ENCODE results near the gene DEPDC5. TPM values are rescaled to one million over a fixed set of nuclear protein-coding genes. Genes with fewer than 3 reads are reported as not detected.

The DEPDC5 gene
- total RNA-seq, 1 donor from 2014 or later: 16.7 TPM

DNA sequence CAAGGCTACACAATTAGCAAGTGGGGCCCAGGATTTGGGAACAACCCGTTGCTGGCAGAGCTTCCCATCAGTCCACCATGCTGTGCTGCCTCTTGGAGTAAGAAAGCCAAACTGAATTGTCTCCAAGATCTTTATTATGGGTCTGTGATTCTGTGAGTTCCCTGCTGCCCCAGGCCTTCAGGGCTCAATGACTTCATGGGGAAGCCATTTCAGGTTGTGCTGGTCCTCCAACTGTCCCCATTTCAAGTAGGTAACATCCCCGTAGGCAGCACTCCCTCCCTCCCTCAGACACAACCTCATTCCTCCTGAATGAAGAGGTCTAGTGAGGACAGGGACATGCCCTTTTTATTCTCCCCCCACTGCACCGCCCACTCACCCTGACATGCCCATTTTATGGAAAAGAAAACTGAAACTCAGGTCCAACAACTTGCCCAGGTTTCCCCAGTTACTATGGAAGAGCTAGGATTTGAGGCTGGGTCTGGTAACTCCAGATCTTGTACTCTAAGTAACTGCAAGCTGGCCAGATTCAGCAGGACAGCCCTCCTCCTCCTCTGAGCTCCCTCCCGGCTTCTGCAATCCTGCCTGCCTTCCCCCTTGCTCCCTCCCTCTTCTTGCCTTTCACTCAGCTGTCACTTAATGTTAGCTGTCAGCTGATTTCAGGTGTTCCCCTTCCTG lies 182.3 kb downstream of the DEPDC5 start:
- intact Hi-C loops (cut with micrococcal nuclease): no loop called here
- DNase-seq (no peak), ATAC-seq (no peak)

- intact Hi-C loops (cut with micrococcal nuclease): no loop called here
- no peak for ATAC-seq
- DNase-seq: no peak
These were observed 183.5 kb downstream of the DEPDC5 start for GRCh38 chr22:31937341-31937740.

DNA sequence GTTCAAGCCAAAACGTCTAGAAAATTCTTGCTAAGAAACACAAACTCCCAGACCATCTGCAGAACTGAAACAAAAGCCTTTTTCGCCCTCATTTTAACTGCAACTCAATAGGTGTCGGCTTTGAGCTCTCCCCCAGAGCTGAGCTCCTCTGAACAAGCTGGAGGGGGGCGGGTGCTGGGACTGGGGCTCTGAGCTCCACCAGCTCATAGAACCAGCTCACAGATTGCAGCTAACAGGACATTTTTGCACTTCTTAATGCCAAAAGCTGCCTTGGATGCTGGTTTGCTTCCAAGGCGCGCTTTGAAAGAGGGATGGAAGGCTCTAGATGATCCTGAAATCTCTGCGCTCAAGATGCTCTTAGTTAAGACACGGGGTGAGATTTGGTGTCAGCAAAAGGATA lies 184.5 kb downstream of the DEPDC5 start:
- intact Hi-C loops (cut with micrococcal nuclease): no loop called here
- ATAC-seq: no peak
- DNase-seq: no peak

- DNase-seq (no peak), ATAC-seq (no peak)
- intact Hi-C loops (cut with micrococcal nuclease): no loop called here
These were observed 186.7 kb downstream of the DEPDC5 start for GRCh38 chr22:31940506-31940905.

- no peak for ATAC-seq
- intact Hi-C loops (cut with micrococcal nuclease): no loop called here
- DNase-seq: no peak
These were observed 188.3 kb downstream of the DEPDC5 start for GRCh38 chr22:31942091-31942490.

DNA sequence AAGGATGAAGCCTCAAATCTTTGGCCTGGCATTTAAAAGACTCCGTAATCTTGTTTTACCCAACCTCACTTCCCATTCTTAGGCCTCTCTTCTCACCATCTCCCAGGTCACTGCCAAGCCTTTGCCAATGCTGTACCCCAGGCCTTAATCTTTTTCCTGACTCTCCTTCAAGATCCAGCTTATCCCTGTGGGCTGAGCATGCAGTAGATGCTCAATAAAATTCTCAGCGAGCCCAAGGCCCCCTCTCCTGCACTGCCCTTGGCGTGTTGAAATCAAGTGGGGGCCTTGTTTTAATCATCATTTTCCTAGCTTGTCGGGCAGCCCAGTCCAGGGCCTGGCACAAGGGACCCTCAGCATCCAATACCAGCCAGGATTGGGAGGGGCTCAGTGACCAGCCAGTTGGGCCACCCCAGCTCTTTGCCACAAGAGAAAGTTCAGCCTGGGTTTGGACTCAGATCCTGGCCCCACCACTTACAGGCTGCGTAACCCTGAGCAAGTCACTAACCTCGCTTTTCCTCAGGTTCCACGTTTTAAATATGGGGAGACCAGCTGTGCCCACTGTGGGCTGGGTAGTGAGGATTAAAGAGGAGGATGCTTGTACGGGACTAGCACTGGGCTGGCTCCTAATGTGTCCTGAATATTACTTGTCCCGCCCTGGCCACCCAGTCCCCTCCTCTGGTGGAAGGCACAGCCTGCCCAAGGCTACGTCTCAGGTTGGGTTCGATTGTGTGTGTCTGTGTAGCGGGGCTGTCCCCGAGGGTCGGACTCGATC lies 189.6 kb downstream of the DEPDC5 start:
- intact Hi-C loops (cut with micrococcal nuclease): no loop called here
- ATAC-seq (no peak), DNase-seq (no peak)

DNA sequence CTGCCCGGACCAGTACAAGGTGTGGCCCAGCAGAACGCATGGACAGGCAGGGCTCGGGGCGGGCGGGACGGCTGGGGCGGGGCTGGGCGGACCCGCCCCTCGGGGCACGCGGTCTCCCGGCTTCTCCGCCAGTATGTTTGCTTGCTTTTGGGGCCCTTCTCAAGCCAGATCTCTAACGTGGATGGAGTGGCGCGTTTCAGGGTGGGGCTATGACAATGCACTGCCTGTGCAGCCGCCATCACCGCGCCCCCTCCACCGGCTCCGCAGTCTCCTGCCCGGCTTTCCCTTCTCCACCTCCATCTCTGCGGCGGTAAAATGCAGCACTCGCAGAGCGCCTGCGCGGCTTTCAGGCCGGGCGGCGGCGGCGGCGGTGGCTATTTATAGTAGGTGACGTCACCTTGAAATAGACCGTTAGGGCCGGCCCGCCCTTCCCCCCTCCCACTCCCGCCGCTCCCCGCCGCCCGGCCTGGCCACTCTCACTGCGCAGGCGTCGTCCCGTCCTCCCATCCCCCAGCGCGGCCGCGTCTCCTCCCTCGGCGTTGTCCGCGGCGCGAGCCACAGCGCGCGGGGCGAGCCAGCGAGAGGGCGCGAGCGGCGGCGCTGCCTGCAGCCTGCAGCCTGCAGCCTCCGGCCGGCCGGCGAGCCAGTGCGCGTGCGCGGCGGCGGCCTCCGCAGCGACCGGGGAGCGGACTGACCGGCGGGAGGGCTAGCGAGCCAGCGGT lies 190.3 kb downstream of the DEPDC5 start, which contains the start of gene YWHAH:
Gene YWHAH (plus strand): TSS at position 558 of the 722 bp plus-strand sequence. CDS start 199 bp downstream, outside the sequence.
- ATAC-seq (peak; percentile 95), DNase-seq (peak; percentile 98)
- intact Hi-C loops (cut with micrococcal nuclease): no loop called here

DNA sequence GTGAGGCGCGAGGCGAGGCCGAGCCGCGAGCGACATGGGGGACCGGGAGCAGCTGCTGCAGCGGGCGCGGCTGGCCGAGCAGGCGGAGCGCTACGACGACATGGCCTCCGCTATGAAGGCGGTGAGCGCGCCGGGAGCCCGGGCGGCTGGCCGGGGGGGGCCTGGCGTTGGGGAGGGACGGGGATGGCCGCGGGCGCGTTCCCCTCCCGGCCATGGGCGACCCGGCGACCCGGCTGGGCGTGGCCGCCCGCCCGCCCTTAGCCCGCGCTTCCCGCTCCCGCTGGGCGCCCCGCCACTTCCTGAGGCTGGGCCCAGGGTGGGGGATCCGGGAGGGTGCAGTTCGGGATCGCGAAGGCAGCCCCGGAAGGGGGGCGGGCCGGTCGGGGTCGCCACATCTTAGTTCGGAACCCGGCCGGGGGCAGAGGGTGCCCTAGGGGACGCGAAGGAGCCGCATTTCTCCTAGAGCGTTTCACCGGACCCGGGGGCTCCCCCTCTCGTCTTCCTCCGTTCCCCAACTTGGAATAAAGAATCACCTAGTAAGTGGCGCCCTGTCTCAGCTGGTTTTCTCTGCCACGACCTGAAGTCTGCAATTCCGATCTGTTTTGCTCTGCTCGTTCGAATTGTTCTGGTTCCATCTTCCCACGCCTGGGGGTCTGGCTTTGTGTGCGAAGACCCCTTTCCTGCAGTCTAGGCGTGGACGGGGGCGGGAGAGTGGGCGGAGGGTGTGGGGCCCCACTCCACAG lies 191.1 kb downstream of the DEPDC5 start:
- intact Hi-C loops (cut with micrococcal nuclease): no loop called here
- peak; percentile 80 for DNase-seq
- ATAC-seq: peak; percentile 48

DNA sequence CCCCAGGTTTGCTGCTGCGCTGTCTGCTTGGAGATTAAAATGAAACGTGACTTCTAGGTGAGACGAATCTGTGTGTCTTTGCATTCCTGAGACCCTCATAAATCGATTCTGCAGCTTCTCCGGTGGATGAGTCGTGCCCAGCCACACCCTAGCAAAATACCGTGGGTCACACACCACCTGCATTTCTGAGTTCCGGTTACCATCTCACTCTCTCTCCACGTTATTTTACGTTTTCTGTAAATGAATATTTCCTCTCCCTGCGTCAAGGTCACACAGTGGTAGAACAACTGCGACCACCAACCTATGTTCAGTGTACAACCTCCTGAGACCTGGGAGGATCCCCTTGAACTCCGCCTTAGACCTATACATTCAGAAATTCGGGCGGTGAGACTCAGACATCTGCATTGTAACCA lies 191.6 kb downstream of the DEPDC5 start:
- no peak for DNase-seq
- ATAC-seq: no peak
- intact Hi-C loops (cut with micrococcal nuclease): no loop called here

DNA sequence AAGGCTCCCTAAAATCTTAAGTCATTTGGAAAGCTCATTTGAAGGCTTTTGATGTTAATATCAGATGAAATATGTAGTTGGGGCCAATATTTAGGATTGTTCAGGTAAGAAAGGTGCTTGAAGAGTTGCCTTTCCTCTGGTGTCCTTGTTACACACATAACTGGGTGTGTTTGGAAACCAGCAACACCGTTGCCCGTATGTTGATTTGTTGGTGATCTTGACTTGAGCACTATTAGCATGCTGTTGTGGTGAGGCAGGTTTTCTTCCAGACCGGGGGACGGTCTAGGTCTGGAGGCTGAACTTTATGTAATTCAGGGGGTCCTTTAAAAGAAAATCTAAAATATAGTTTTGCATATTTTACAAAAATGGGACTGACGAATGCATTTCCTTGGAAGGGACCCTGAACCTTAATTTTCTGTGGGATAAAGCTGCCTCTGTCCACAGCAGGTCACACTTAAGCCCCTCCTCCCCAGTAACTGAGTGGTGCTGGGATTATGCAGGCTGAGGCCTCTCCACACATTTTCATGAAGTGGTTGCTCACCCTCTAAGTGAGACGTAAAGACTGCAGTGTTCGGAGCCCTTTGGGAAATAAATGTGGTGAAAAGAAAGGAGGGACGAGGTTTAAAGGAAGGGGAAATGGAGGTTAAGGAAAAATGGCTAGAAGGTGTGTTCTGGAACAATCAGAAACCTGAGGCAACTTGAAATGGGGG lies 192.3 kb downstream of the DEPDC5 start:
- no peak for ATAC-seq
- no peak for DNase-seq
- intact Hi-C loops (cut with micrococcal nuclease): no loop called here

DNA sequence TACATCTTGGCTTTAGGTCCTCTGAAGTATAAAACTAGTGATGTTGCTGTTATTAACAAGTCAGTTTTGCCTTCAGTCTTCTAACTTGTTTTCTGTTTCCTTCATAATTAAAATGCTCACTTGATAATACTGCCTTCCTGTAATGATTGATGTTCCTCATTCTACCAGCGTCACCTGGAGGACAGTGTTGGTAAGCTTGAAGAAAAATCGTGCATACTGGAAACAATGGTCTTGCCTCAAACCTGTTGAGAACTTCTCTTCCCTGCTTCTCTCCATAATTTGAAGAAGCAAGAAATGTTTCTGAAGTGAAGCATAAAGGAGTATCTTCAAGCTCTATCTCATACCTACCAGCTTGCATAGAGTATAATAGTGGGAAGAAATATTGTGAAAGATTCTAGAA lies 193.5 kb downstream of the DEPDC5 start:
- no peak for DNase-seq
- intact Hi-C loops (cut with micrococcal nuclease): no loop called here
- ATAC-seq: no peak

DNA sequence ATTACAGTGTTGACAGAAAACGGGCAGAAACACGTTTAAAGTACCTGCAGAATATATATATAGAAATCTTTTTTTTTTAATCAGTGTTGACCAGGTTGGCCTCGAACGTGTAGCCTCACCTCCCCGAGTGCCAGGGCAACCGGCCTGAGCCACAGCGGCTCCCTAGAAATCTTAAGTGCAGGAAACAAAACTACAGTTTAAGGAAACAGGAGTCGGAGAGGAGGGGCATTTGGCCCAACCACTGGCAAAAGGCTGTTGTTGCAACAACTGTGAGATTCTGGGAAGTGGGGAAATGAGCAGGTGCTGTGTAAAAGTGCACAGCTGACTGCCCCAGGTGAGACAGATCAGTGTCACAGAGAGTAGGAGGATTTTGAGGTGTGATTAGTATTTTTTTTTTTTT lies 194.2 kb downstream of the DEPDC5 start:
- DNase-seq (no peak), ATAC-seq (no peak)
- intact Hi-C loops (cut with micrococcal nuclease): no loop called here

GRCh38 chr22:31950226-31950625 lies 196.4 kb downstream of the DEPDC5 start:
- intact Hi-C loops (cut with micrococcal nuclease): no loop called here
- ATAC-seq: peak; percentile 50
- DNase-seq: no peak

GRCh38 chr22:31951194-31952093 lies 197.6 kb downstream of the DEPDC5 start:
- intact Hi-C loops (cut with micrococcal nuclease): no loop called here
- no peak for ATAC-seq

GRCh38 chr22:31952094-31952401 lies 198.2 kb downstream of the DEPDC5 start:
- intact Hi-C loops (cut with micrococcal nuclease): no loop called here
- ATAC-seq (no peak), DNase-seq (no peak)

More at GRCh38 chr22:31951194-31952093, 197.6 kb downstream of the DEPDC5 start:
- DNase-seq: no peak

GRCh38 chr22:31952472-31952871 lies 198.7 kb downstream of the DEPDC5 start:
- DNase-seq: no peak
- intact Hi-C loops (cut with micrococcal nuclease): no loop called here
- peak; percentile 42 for ATAC-seq

DNA sequence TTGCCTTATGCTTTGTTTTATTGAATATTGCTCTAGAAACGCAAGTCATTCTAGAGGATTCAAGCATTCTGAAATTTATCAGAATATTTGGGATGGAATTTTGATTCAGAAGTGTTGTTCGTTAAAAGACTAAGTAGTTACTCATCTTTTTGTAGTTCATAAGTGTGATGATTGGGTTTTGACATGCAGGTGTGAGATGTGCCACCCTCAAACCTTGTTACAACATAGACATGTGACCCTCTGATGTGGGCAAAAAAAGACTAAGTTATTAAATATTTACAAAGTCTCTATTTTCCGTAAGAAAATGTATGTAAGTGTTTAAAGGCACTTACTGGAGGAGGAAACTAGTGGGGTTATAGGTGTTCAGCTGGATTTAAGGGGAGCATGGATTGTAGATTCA lies 199.4 kb downstream of the DEPDC5 start:
- DNase-seq: no peak
- intact Hi-C loops (cut with micrococcal nuclease): no loop called here
- ATAC-seq: no peak

Measured in left ventricle myocardium superior (tissue), 1 donor.